AG09309 (cell line): ENCODE results near the gene ZNF771.

Experiments used
- DNase-seq: peaks from one replicate; pipeline ENCODE4 v3.0.0-alpha.2; 2010; ENCODE audit warnings: low read depth
- H3K4me3 ChIP-seq: 2 replicates; pipeline ENCODE4 v1.5.1; 2011; ENCODE audit warnings: mild to moderate bottlenecking, low read depth, low read length, moderate library complexity; ENCODE audit not compliant: control insufficient read depth
- TF ChIP-seq, protein P1 (sequence below): IDR thresholded peaks from 2 replicates; pipeline ENCODE4 v1.5.1; 2011; ENCODE audit warnings: mild to moderate bottlenecking, low read depth, low read length, inconsistent platforms; ENCODE audit not compliant: insufficient read depth, control insufficient read depth; ENCODE audit errors: missing control alignments

Gene ZNF771

GRCh38 chr16:30365200-30365599 is 42.2 kb upstream of the ZNF771 start:
- TF ChIP-seq, protein P1, sequence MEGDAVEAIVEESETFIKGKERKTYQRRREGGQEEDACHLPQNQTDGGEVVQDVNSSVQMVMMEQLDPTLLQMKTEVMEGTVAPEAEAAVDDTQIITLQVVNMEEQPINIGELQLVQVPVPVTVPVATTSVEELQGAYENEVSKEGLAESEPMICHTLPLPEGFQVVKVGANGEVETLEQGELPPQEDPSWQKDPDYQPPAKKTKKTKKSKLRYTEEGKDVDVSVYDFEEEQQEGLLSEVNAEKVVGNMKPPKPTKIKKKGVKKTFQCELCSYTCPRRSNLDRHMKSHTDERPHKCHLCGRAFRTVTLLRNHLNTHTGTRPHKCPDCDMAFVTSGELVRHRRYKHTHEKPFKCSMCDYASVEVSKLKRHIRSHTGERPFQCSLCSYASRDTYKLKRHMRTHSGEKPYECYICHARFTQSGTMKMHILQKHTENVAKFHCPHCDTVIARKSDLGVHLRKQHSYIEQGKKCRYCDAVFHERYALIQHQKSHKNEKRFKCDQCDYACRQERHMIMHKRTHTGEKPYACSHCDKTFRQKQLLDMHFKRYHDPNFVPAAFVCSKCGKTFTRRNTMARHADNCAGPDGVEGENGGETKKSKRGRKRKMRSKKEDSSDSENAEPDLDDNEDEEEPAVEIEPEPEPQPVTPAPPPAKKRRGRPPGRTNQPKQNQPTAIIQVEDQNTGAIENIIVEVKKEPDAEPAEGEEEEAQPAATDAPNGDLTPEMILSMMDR: no peak
- no peak overlapping the region for H3K4me3 ChIP-seq
- no peak for DNase-seq

DNA sequence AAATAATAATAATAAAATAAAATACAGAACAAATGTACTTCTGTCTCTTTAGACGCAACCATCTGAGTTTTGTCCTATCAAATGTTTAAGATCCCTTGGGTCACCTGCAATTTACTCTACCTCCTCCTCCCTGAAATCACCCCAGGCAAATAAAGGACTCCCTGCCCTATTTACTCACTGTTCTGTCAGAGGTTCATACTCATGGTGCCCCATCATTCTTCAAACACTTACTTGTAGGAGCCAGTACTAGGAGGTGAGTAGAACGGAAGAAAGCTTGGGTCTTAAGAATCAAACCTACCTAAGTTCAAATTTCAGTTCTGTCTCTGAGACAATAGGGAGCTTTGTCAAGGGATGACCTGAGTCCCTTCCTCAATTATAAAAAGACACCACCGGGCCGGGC is 40.9 kb upstream of the ZNF771 start:
- TF ChIP-seq, protein P1: no peak
- no peak for DNase-seq
- no peak overlapping the region for H3K4me3 ChIP-seq

DNA sequence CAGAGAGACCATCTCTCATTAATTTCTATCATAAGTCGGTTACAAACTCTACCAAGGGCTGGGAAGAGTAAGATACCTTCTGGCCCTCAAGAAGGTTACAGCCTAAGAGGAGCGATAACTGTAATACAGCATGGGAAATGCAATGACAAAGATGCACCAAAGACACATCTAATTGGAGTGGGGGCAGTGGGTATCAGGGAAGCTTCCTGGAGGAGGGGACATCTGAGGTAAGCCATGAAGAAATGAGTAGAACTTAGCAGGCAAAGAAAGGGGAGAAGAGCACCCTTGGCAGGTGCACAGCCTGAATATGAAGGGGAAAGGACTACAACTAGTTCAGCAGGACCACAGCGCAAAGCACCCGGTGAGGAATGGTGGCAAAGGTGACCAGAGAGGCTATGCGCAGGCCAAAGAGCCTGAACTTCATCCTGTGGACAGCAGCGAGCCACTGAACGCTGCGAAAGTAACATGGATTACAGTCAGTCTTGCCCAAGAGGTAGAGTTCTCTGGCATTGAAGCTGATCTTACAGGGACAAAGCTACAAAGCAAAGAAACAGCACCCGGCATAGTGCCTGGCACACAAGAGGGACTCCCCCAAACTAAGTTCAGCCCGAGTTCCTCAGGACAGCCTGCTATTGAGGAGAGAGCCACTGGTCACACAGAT is 39.9 kb upstream of the ZNF771 start:
- DNase-seq: no peak
- TF ChIP-seq, protein P1: no peak
- peak overlapping the region; percentile 86 for H3K4me3 ChIP-seq

DNA sequence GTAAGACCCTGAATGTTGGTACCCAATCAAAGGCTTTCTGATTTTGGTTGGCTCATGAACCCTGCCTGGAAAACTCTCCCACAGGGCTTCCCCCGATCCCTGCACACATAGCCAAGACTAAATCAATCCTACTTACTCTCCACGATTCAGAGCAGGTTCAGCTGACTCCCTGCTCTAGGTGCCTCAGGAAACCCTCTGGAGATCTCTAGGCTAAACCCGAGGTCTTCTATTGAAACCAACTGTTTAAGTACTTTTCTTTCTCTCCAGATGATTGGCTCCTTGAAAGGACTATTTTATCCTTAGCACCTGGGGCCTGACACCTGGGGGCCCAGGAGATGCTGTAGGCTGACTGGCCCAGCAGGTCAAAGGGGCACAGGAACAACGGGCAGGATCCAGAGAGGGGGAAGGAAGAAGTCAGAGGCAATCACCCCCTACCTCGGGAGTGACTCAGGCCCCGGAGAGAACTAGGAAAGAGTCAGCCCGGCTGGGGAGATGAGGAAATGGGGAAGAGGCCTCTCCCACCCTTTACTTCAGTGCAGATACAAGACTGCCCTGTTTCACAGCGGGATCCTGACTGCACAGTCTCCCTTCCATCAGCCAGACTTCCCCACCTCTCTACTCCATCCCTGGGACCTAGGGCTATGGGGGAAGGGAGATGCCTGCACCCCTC is 39.1 kb upstream of the ZNF771 start:
- TF ChIP-seq, protein P1: no peak
- H3K4me3 ChIP-seq: peak overlapping the region; percentile 86
- DNase-seq: no peak

DNA sequence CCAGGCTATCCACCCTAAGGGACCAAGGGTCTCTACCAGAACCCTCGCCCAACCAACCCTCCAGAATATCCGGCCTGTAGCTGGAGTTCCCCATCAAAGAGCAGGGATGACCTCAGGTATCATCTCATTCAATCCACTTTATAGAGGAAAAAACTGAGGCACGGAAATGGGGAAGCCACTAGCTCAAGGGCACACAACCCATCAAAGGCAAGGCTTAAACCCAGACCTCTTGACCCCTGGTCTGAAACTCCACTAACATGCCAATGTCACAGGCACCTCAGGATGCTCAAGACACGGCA is 38.7 kb upstream of the ZNF771 start:
- H3K4me3 ChIP-seq: peak overlapping the region; percentile 86

GRCh38 chr16:30369091-30369937 is 38.1 kb upstream of the ZNF771 start:
- peak overlapping the region; percentile 86 for H3K4me3 ChIP-seq
- TF ChIP-seq, protein P1: no peak
- no peak for DNase-seq

More for the DNA sequence above, 38.7 kb upstream of the ZNF771 start:
- DNase-seq: no peak
- TF ChIP-seq, protein P1: no peak
